Endothelial cell of umbilical vein (primary cell): ENCODE data around the gene SLC7A6OS. TPM values are rescaled to one million over a fixed set of nuclear protein-coding genes. Genes with fewer than 3 reads are reported as not detected.

Experiments used
- BruUV-seq: library from RNA; stranded (reverse); fragments of 400-500 nt; replicated peaks from 2 replicates; lab custom pipeline; 2021; lab: Mats Ljungman, UMichigan
- CTCF ChIA-PET: fragments of 300-600, 350-600 bp; sonication (Branson Sonifier 250); formaldehyde crosslinking; loops from one replicate; lab custom pipeline; 2021; ENCODE audit warnings: antibody characterized with exemption, inconsistent platforms; lab: Charles Lee
- POLR2A ChIA-PET: fragments of 300-600, 350-600 bp; sonication (Branson Sonifier 250); formaldehyde crosslinking; loops from one replicate; lab custom pipeline; 2021; ENCODE audit warnings: antibody characterized with exemption, inconsistent platforms; lab: Charles Lee
- DNase-seq: peaks from one replicate; pipeline ENCODE4 v3.0.0-alpha.2; 2011; ENCODE audit warnings: low read depth, low spot score
- FAIRE-seq: peaks from 2 replicates; lab custom pipeline; 2011; peaks lifted over from hg19 to GRCh38; lab: Jason Lieb, UNC
- H2AFZ ChIP-seq: 2 replicates; pipeline ENCODE4 v1.6.0; 2012; ENCODE audit warnings: low read depth, low read length, control low read depth, inconsistent platforms
- H3K27ac ChIP-seq: 2 replicates; pipeline ENCODE4 v1.5.1; 2011; ENCODE audit warnings: low read depth, mild to moderate bottlenecking, control low read depth, low read length, moderate library complexity; ENCODE audit not compliant: insufficient read depth
- H3K27me3 ChIP-seq, 2 experiments: 2 replicates each; pipeline versions ENCODE4 v1.6.0 to v1.6.1; 2011; ENCODE audit warnings: low read length in 2 of 2, mixed read lengths in 1 of 2; ENCODE audit not compliant: control insufficient read depth in 2 of 2, insufficient read depth in 2 of 2
- H3K36me3 ChIP-seq, 2 experiments: 2 replicates in 1 of 2; 3 replicates in 1 of 2; pipeline ENCODE4 v1.5.1; 2011; ENCODE audit warnings: low read length in 2 of 2, mild to moderate bottlenecking in 1 of 2, moderate library complexity in 1 of 2; ENCODE audit not compliant: control insufficient read depth in 2 of 2, insufficient read depth in 2 of 2; ENCODE audit errors: extremely low read depth in 1 of 2
- H3K4me1 ChIP-seq: 3 replicates; pipeline ENCODE4 v1.5.1; 2011; ENCODE audit warnings: mild to moderate bottlenecking, low read length; ENCODE audit not compliant: control insufficient read depth, insufficient read depth; ENCODE audit errors: extremely low read depth
- H3K4me2 ChIP-seq: 2 replicates; pipeline ENCODE4 v1.6.1; 2011; ENCODE audit warnings: low read length, control low read depth, mixed read lengths; ENCODE audit not compliant: insufficient read depth
- H3K4me3 ChIP-seq, 3 experiments: fragments of 200-600 bp in 1 of 3; sonication (generic), shearing (Covaris generic) in 1 of 3; replicated peaks in 1 of 3; 2 replicates each; pipeline ENCODE4 v1.5.1; 2011 to 2016; ENCODE audit warnings: control low read depth in 3 of 3, low read length in 3 of 3, mild to moderate bottlenecking in 2 of 3, inconsistent platforms in 1 of 3, low read depth in 1 of 3, moderate library complexity in 1 of 3; ENCODE audit not compliant: insufficient read depth in 1 of 3
- H3K79me2 ChIP-seq: 2 replicates; pipeline ENCODE4 v1.6.0; 2012; ENCODE audit warnings: low read length, inconsistent platforms; ENCODE audit not compliant: control insufficient read depth, insufficient read depth
- H3K9ac ChIP-seq: replicated peaks from 2 replicates; pipeline ENCODE3; 2011; ENCODE audit warnings: low read length, control low read depth; ENCODE audit not compliant: insufficient read depth; ENCODE audit errors: extremely low read depth
- H3K9me1 ChIP-seq: replicated peaks from 3 replicates; pipeline ENCODE4 v1.6.0; 2011; ENCODE audit warnings: mild to moderate bottlenecking, low read length; ENCODE audit not compliant: control insufficient read depth, insufficient read depth; ENCODE audit errors: extremely low read depth
- H3K9me3 ChIP-seq: replicated peaks from 2 replicates; pipeline ENCODE4 v1.5.1; 2012; ENCODE audit warnings: low read length, inconsistent platforms; ENCODE audit not compliant: control insufficient read depth, insufficient read depth
- H4K20me1 ChIP-seq: replicated peaks from 2 replicates; pipeline ENCODE3; 2011; ENCODE audit warnings: mild to moderate bottlenecking, low read length; ENCODE audit not compliant: control insufficient read depth, insufficient read depth; ENCODE audit errors: extremely low read depth
- CTCF ChIP-seq, 2 donors: IDR thresholded peaks; 1 replicate in 1 of 2; 2 replicates in 1 of 2; pipeline ENCODE4 v1.5.1; 2011; ENCODE audit warnings: low read length in 2 of 2, mild to moderate bottlenecking in 2 of 2, moderate library complexity in 2 of 2, control low read depth in 1 of 2, inconsistent platforms in 1 of 2, low read depth in 1 of 2; ENCODE audit not compliant: insufficient read depth in 1 of 2; ENCODE audit errors: extremely low read depth in 1 of 2
- EZH2 ChIP-seq: IDR thresholded peaks from 2 replicates; pipeline ENCODE4 v1.6.1; 2012; ENCODE audit warnings: borderline replicate concordance, low read depth, mild to moderate bottlenecking, moderate library complexity, low read length, inconsistent platforms; ENCODE audit not compliant: severe bottlenecking
- FOS ChIP-seq: IDR thresholded peaks from 2 replicates; pipeline ENCODE4 v1.6.1; 2011; ENCODE audit warnings: mild to moderate bottlenecking, low read length, moderate library complexity, borderline replicate concordance; ENCODE audit not compliant: insufficient read depth
- GATA2 ChIP-seq: IDR thresholded peaks from 2 replicates; pipeline ENCODE4 v1.7.0; 2011; ENCODE audit warnings: low read depth, mild to moderate bottlenecking, moderate library complexity, mixed read lengths, low read length; ENCODE audit not compliant: insufficient read length, insufficient read depth
- JUN ChIP-seq: IDR thresholded peaks from 2 replicates; pipeline ENCODE4 v1.6.1; 2011; ENCODE audit warnings: borderline replicate concordance, low read depth; ENCODE audit not compliant: insufficient read length, insufficient read depth
- MAX ChIP-seq: IDR thresholded peaks from 2 replicates; pipeline ENCODE4 v1.6.1; 2011; ENCODE audit not compliant: insufficient read depth, insufficient read length
- MYC ChIP-seq: IDR thresholded peaks from one replicate; pipeline ENCODE4 v1.6.1; 2011; ENCODE audit warnings: mild to moderate bottlenecking, low read depth, low read length
- POLR2A ChIP-seq: IDR thresholded peaks from 2 replicates; pipeline ENCODE4 v1.6.1; 2012; ENCODE audit warnings: low read depth, mild to moderate bottlenecking, control low read depth, low read length
- POLR2AphosphoS5 ChIP-seq: IDR thresholded peaks from 2 replicates; pipeline ENCODE4 v1.6.1; 2012; ENCODE audit warnings: low read depth, mild to moderate bottlenecking, control low read depth, low read length, moderate library complexity; ENCODE audit not compliant: insufficient read depth
- dilution Hi-C: fragments of 300-500 bp; cut with MboI; formaldehyde crosslinking; loops from one replicate; pipeline ENCODE4 v1.15.0; 2019; ENCODE audit warnings: low sequenced_read_pairs; ENCODE audit not compliant: extremely low pct_ligation_motif_present
- intact Hi-C: fragments of 100-400 bp; cut with micrococcal nuclease; formaldehyde crosslinking; loops from one replicate; pipeline ENCODE4 v1.10.0; 2022
- polyA plus RNA-seq, 4 experiments: library from polyadenylated mRNA; depleted of rRNA in 3 of 4; stranded (reverse) in 3 of 4; unstranded in 1 of 4; fragments of >200 nt; gene quantifications; 2 replicates each; pipeline versions ENCODE4 v1.2.1 to v1.2.3, GENCODE V29; 2011 to 2012; ENCODE audit warnings: missing spikeins in 1 of 4
- total RNA-seq: library from RNA; stranded (reverse); gene quantifications from 2 replicates; pipeline ENCODE4 v1.2.3, GENCODE V29; 2021

The SLC7A6OS gene
- total and polyA plus RNA-seq, 2 donors (not counting 3 experiments of a cell fraction or from before 2014, with no cell fraction given), result 8.3 to 22.9 TPM

GRCh38 chr16:68259007-68259825, 51.5 kb downstream of the SLC7A6OS start:
- Histone ChIP-seq H3K4me3 (no peak overlapping the region), H3K9me3 (no peaks in the 10 kb centered on the region), H2AFZ (no peak overlapping the region), H3K36me3 (peaks cover 0 to 23% of the 10 kb centered on the region in 2 experiments), H3K9ac (no peak overlapping the region), H3K4me1 (peaks cover 12% of the 10 kb centered on the region), H3K79me2 (peaks cover 2% of the 10 kb centered on the region), H3K4me2 (no peak overlapping the region), H3K27me3 (no peaks in the 10 kb centered on the region), H3K9me1 (no peaks in the 10 kb centered on the region), H4K20me1 (no peaks in the 10 kb centered on the region), H3K27ac (no peak overlapping the region)
- intact Hi-C loops, result no loop called here
- ChIA-PET CTCF (interaction anchor here (0.8 to 6.3 kb wide), 6 partner anchors 10 to 70 kb away, joined by 3 to 212 read pairs (median 25); partner anchors contain the start of genes PLA2G15, PRMT7 and SLC7A6OS), POLR2A (no interaction called here)
- no TSS peak for BruUV-seq
- no peak for DNase-seq
- TF ChIP-seq MAX, result no peak
- TF ChIP-seq CTCF (IDR thresholded peaks at IDR 0.05; ENCODE audit: extremely low read depth in 1 of 2, insufficient read depth in 1 of 2, low read depth in 1 of 2, low read length in 2 of 2), result no peak
- TF ChIP-seq MYC, result no peak
- no peak for TF ChIP-seq GATA2
- TF ChIP-seq EZH2, result no peak
- TF ChIP-seq JUN, result no peak
- TF ChIP-seq FOS, result no peak
- TF ChIP-seq POLR2AphosphoS5, result no peak
- no peak for TF ChIP-seq POLR2A
- no peak for FAIRE-seq
- dilution Hi-C loops, result no loop called here
